Right hindlimb (tissue), 1 donor: Measurements from ENCODE around the gene SEC24C.
A peak's percentile ranks its signal among the peaks of the same experiment; 100 is the strongest.
"Not testable (repeated sequence)": the region's sequence is repeated elsewhere in the genome, so short reads cannot be mapped to it uniquely, and the experiment has no call there.

Experiments
- DNase-seq: peaks from one replicate; pipeline ENCODE4 v3.0.0-alpha.2; 2018

Gene SEC24C

GRCh38 chr10:73772281-73773151, 28.3 kb downstream of the SEC24C start:
- peak; percentile 94 for DNase-seq

DNA sequence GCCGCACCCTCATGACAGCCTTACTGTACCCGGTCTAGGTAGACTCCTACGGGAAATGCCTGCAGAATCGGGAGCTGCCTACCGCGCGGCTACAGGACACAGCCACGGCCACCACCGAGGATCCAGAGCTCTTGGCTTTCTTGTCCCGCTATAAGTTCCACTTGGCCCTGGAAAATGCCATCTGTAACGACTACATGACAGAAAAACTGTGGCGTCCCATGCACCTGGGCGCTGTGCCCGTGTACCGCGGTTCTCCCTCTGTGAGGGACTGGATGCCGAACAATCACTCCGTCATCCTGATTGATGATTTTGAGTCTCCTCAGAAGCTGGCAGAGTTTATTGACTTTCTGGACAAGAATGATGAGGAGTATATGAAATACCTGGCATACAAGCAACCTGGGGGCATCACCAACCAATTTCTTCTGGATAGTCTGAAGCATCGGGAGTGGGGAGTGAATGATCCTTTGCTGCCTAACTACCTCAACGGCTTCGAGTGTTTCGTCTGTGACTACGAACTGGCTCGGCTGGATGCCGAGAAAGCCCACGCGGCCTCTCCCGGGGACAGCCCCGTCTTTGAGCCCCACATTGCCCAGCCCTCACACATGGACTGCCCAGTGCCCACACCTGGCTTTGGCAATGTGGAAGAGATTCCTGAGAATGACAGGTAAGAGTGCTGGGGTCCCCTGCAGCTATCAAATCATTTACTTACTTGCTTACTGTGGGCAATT, 29.1 kb downstream of the SEC24C start:
- DNase-seq = no peak

- no peak for DNase-seq
Measured at GRCh38 chr10:73774637-73775036, 30.5 kb downstream of the SEC24C start.

GRCh38 chr10:73779018-73779417, 34.8 kb downstream of the SEC24C start:
- no peak for DNase-seq

GRCh38 chr10:73779539-73780197, 35.5 kb downstream of the SEC24C start:
- no peak for DNase-seq

DNA sequence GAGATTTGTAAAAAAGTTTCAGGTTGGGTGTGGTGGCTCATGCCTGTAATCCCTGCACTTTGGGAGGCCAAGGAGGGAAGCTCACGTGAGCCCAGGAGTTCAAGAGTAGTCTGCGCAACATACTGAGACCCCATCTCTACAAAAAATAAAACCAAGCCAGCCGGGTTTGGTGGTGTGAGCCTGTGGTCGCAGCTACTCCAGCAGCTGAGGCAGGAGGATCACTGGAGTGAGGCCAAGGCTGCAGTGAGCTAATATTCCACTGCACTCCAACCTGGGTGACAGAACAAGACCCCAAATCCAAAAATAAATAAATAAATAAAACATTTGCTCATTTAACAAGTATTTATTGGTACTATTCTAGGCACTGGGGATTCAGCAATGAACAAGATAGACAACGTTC, 36.1 kb downstream of the SEC24C start:
- DNase-seq = no peak

DNA sequence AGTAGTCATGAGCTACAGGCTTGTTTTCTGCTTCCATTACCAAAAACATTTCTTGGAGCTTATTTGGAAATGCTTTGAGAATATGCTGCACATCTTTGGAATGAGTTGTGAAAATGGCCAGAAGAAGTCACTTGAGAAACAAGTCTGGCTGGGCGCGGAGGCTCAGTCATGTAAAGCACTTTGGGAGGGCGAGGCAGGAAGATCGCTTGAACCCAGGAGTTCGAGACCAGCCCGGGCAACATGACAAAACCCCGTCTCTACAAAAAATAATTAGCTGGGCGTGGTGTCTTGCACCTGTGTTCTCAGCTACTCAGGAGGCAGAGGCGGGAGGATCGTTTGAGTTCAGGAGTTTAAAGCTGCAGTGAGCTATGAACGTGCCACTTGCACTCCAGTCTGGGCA, 36.8 kb downstream of the SEC24C start:
- no peak for DNase-seq

DNA sequence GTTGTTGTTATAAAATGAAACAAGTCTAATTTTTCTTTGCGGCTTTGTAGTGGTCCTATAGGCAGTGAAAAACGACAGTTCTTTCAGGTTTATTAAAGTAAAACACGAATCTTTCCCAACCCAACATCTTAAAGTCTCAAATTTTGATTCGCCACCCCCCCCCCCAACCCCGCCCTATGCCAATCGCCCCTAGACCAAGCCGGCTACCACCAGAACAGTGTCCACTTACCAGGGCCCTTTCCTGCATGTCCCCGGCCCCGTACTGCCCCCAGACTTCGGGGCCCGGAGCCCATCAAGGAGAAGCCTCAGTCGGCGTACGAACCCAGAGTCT, 37.3 kb downstream of the SEC24C start:
- DNase-seq = no peak

- DNase-seq = peak; percentile 95
Measured at GRCh38 chr10:73781879-73782748, 37.9 kb downstream of the SEC24C start, which contains the start of gene CHCHD1. TSS of gene CHCHD1 (plus strand) at chr10:73782048. CDS start at chr10:73782076, 28 bp downstream.

GRCh38 chr10:73782749-73783085, 38.5 kb downstream of the SEC24C start:
- DNase-seq = no peak

DNA sequence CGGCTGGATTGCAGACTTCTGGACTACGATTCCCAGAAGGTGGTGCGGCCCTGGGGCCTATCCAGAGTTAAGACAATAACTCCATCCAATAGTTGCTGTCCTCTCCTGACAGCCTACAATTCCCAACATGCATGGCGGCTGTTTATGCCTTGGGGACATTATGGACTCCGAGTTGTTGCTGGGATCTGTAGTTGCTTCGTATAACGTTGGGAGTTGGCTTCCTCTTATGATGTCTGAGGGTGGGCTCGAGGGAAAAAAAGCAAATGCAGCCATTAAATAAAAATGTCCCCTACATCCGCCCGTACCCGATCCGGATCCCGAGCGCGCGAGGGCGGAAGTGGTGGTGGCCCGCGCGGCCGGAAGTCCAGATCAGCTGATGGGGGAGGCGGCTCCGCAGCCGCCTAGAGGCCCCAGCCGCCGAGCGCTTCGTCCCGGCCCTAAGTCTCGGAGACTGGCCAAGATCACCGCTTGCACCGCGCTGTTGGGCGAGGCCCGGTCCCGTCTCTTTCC, 41.1 kb downstream of the SEC24C start, which contains the start of gene ZSWIM8:
Gene ZSWIM8, plus strand, starts transcription at position 396 of the 510 bp plus-strand sequence. CDS start 273 bp downstream, outside the sequence.
- DNase-seq = peak; percentile 97

DNA sequence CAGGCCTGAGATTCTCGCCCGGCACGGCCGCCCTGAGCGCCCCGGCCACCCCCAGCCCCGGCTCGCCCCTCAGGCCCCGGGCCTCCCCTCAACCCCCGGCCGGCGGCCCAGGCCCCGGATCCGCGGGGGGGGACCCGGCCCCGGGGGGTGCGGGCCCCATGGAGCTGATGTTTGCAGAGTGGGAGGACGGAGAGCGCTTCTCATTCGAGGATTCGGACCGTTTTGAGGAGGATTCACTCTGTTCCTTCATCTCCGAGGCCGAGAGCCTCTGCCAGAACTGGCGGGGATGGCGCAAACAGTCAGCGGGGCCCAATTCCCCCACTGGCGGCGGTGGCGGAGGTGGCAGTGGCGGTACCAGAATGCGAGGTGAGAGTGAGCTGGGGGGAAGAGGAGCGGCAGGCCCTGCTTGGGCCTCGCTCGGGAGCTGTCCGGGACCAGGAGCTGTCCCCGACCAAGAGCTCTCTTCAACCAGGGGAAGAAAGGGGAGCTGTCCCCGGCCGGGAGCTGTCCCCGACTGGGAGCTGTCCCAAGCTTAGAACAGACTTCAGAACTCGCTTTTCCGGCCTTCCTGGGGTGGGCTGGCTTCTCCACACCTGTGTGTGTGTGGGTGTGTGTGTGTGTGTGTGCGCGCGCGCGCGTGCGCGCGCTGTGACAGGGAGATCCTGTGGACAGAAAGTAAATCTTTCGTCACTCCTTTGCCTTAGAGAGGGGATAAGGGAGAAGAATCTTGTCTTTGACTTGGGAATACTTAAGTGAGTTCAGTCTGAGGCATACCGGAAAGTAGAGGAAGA, 41.7 kb downstream of the SEC24C start:
- DNase-seq = peak; percentile 49

DNA sequence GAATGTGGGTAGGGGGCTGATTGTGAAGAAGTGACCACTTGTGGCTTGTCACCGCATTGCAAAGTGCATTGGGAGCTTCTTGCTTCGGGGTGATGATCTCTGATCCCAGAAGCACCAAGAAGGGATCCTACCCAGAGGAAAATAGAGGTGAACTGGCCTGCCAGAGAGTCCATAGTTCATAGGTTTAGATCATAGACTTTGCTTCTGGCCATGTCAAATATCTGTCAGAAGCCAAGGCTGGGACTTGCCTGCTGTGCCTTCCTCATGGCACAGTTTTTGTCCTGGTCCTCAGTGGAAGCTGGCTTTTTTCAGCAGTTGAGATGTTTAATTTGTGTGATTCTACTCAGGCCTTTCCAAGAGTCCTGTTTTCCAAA, 42.3 kb downstream of the SEC24C start:
- DNase-seq = no peak

- not testable (repeated sequence) for DNase-seq
Measured at GRCh38 chr10:73787031-73787800, 43.0 kb downstream of the SEC24C start.

DNA sequence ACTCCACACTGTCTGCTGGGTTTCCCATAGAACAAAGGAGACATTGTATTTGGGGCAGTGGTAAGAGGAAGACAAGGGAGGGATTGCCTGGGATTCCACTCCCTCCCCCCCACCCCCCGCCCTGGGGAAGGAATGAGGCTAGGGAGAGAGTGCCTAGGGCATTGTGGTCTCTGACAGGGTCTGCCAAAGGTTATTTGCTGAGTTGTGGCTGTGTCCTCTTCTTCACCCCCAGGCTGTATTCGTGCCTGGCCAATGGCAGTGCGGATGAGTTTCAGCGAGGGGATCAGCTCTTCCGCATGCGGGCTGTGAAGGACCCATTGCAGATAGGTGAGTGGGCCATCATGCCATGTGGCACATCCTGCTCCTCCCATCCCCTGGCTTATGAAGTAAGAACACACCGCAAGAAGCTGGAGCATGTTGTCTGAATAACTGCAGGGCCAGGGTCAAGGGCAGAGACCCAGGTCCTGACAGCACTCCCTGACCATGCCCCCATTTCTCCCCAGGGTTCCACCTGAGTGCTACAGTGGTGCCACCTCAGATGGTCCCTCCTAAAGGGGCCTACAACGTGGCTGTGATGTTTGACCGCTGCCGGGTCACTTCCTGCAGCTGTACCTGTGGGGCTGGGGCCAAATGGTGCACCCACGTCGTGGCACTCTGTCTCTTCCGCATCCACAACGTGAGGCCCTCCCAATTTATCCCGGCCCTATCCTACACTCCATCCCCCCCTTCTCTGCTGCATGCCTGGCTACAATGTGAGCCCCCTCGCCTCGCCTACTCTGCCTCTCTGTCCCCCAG, 44.9 kb downstream of the SEC24C start:
- DNase-seq = no peak

GRCh38 chr10:73789659-73790055, 45.5 kb downstream of the SEC24C start:
- no peak for DNase-seq

DNA sequence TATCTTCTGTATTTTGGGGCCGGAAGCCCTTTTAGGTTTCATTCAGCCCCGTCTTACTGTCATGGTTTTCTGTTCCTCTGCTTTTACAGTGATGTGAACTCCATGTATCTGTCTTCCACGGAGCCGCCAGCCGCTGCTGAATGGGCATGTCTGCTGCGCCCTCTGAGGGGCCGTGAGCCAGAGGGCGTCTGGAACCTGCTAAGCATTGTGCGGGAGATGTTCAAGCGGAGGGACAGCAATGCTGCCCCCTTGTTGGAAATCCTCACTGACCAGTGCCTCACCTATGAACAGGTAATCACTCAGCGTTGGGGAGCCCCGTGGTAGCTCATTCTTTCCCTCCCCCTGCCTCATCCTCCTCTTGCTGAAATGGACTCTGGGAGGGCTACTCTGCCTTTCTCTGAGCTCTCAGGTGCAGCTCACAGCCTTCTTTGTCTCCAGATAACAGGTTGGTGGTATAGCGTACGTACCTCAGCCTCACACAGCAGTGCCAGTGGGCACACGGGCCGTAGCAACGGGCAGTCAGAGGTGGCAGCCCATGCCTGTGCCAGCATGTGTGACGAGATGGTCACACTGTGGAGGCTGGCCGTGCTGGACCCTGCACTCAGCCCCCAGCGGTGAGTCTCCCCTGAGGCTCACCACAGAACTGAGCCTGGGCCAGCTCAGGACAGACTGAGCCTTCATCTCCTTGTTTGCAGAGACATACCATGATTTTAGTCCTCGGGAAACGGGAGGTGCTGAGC, 46.9 kb downstream of the SEC24C start:
- DNase-seq = no peak

DNA sequence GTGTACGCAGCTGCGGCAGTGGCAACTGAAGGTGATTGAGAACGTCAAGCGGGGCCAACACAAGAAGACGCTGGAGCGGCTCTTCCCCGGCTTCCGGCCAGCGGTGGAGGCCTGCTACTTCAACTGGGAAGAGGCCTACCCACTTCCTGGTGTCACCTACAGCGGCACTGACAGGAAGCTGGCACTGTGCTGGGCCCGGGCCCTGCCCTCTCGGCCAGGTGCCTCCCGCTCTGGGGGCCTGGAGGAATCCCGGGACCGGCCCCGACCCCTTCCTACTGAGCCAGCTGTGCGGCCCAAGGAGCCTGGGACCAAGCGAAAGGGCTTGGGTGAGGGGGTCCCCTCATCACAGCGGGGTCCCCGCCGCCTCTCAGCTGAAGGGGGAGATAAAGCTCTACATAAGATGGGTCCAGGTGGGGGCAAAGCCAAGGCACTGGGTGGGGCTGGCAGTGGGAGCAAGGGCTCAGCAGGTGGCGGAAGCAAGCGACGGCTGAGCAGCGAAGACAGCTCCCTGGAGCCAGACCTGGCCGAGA, 47.8 kb downstream of the SEC24C start:
- no peak for DNase-seq

DNA sequence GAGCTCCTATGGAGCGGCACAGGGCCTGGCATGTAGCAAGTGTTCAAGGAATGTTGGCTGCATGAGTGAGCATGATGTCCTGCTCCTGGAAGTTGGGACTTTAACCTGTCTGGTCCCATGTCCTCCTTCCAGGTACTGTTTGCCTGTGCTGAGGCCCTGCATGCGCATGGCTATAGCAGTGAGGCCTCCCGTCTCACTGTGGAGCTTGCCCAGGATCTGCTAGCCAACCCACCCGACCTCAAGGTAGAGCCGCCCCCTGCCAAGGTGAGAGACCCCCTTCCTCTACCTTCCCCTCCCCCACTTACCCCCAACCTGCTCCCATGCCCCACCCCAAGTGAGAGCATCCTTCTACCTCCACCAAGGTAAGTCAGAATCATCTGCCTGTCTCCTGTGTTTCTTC, 49.3 kb downstream of the SEC24C start:
- DNase-seq = no peak
